ENCODE results near the gene ZNF117.
"Not testable (repeated sequence)": the region's sequence is repeated elsewhere in the genome, so short reads cannot be mapped to it uniquely, and the experiment has no call there.

GRCh38 chr7:65038767-65039166, 47.9 kb upstream of the ZNF117 start:
- TF ChIP-seq CTCF (IDR thresholded peaks at IDR 0.05; ENCODE audit: insufficient read depth, low read length); POLR2AphosphoS5 (IDR thresholded peaks at IDR 0.05; ENCODE audit: low read depth); REST (IDR thresholded peaks at IDR 0.05; ENCODE audit: insufficient replicate concordance, low read depth); SPI1 (IDR thresholded peaks at IDR 0.05; ENCODE audit: borderline replicate concordance, low read depth): not testable (repeated sequence)

Measured in HL-60 (cell line).